Thymus (tissue), 14 donors: ENCODE results near the gene CFAP44. TPM values are rescaled to one million over a fixed set of nuclear protein-coding genes. Genes with fewer than 3 reads are reported as not detected.
A peak's percentile ranks its signal among the peaks of the same experiment; 100 is the strongest.
"Not testable (repeated sequence)": the region's sequence is repeated elsewhere in the genome, so short reads cannot be mapped to it uniquely, and the experiment has no call there.

ENCODE experiments used
- DNase-seq, 9 donors: peaks; one replicate each; pipeline ENCODE4 v3.0.0-alpha.2; 2013; ENCODE audit warnings: low spot score in 9 of 9, low read depth in 6 of 9, missing footprints in 1 of 9
- H3K27ac ChIP-seq, 2 donors: one replicate each; pipeline ENCODE4 v1.5.1; 2013; ENCODE audit warnings: control low read depth in 1 of 2, low read depth in 1 of 2, low read length in 1 of 2, mild to moderate bottlenecking in 1 of 2, moderate library complexity in 1 of 2
- H3K27me3 ChIP-seq, 2 donors: one replicate each; pipeline ENCODE4 v1.5.1; 2013; ENCODE audit warnings: low read length in 1 of 2; ENCODE audit not compliant: control insufficient read depth in 2 of 2, insufficient read depth in 1 of 2
- H3K36me3 ChIP-seq, 2 donors: one replicate each; pipeline ENCODE4 v1.5.1; 2013; ENCODE audit warnings: low read length in 1 of 2, mild to moderate bottlenecking in 1 of 2, moderate library complexity in 1 of 2; ENCODE audit not compliant: control insufficient read depth in 2 of 2, insufficient read depth in 2 of 2
- H3K4me1 ChIP-seq, 2 donors: one replicate each; pipeline ENCODE4 v1.5.1; 2013; ENCODE audit warnings: low read length in 2 of 2; ENCODE audit not compliant: control insufficient read depth in 2 of 2, insufficient read depth in 2 of 2
- H3K4me3 ChIP-seq, 2 donors: one replicate each; pipeline ENCODE4 v1.5.1; 2013; ENCODE audit warnings: low read length in 2 of 2, control low read depth in 1 of 2, mild to moderate bottlenecking in 1 of 2
- H3K9me3 ChIP-seq, 2 donors: one replicate each; pipeline ENCODE4 v1.5.1; 2013; ENCODE audit warnings: low read length in 1 of 2, mild to moderate bottlenecking in 1 of 2; ENCODE audit not compliant: control insufficient read depth in 2 of 2, insufficient read depth in 1 of 2
- WGBS: extraction: QIAGEN DNeasy Blood & Tissue Kit; methylation state at CpG from one replicate; pipeline ENCODE4 v1.1.7; 2013; 5-methylcytosine and 5-hydroxymethylcytosine counted together
- long read RNA-seq, 10 donors: transcript quantifications; one replicate each; lab custom pipeline, GENCODE V29; 2026
- polyA plus RNA-seq: library from polyadenylated mRNA; stranded (reverse); fragments of 200-250 nt; gene quantifications from one replicate; pipeline ENCODE4 v1.2.3, GENCODE V29; 2013
- total RNA-seq: library from RNA; stranded (reverse); fragments of 120-200 nt; gene quantifications from one replicate; pipeline ENCODE4 v1.2.4, GENCODE V29; 2013
- donor health status: healthy.

The CFAP44 gene, protein sequence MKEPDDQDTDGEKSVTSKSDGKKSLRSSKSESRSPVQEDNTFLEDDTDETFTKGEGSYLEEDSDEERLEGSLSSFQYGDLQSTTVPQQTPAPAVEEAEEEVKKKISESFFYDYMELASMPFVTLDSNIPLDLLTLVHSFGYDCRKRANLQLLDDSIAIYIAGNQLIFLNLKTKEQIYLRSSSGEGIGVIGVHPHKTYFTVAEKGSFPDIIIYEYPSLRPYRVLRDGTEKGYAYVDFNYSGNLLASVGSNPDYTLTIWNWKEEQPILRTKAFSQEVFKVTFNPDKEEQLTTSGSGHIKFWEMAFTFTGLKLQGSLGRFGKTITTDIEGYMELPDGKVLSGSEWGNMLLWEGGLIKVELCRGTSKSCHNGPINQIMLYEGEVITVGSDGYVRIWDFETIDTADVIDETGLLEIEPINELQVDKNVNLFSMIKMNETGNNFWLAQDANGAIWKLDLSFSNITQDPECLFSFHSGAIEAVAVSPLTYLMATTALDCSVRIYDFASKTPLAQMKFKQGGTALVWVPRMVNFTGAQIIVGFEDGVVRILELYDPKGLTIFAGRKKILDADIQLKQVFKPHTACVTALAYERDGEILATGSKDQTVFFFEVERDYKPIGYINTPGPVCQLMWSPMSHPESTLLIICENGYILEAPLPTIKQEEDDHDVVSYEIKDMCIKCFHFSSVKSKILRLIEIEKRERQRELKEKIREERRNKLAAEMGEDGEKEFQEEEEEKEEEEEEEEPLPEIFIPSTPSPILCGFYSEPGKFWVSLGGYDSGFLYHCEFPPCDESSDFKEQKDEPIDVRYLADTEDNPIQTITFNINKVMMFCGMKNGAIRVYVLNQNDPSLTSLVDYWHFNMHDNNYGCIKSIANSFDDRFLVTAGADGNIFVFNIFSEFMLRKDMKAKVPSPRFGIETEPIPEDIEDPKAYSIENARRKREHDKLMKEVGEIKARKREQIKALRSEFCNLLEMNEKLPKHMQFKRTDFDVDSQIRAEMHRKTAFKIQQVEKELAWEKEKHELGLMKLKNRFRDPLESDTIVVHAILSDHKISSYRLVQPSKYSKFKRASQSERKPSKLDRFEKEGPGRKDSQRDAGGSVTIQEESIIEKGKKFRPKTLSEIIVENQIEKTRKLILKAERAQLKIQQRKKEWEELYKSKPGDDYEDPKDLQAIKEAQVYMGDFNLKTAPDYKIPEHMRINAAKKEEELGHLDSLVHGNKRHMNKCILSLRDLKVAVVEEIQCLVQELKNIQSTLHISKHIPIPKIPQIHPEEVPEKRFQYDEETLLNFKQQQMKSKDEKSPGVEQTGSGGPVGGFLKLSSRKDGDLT (N-terminal part only)
- total RNA-seq, result 5.4 TPM
- 16.5 TPM for polyA plus RNA-seq
- long read RNA-seq, donor 1, result 0 reads
- long read RNA-seq, donor 2, result 0 reads
- long read RNA-seq, donor 3, result 0 reads
- long read RNA-seq, donor 4, result 0 reads
- long read RNA-seq, donor 5, result 0 reads
- long read RNA-seq, donor 6, result 0 reads
- long read RNA-seq, donor 7, result 0 reads
- long read RNA-seq, donor 8, partial matches to known transcripts, result 0 of 1 reads
- long read RNA-seq, donor 8, other reads (novel, unspliced or antisense), result 0 of 1 reads
- long read RNA-seq, donor 9, result 0 reads
- long read RNA-seq, donor 10, result 0 reads

DNA sequence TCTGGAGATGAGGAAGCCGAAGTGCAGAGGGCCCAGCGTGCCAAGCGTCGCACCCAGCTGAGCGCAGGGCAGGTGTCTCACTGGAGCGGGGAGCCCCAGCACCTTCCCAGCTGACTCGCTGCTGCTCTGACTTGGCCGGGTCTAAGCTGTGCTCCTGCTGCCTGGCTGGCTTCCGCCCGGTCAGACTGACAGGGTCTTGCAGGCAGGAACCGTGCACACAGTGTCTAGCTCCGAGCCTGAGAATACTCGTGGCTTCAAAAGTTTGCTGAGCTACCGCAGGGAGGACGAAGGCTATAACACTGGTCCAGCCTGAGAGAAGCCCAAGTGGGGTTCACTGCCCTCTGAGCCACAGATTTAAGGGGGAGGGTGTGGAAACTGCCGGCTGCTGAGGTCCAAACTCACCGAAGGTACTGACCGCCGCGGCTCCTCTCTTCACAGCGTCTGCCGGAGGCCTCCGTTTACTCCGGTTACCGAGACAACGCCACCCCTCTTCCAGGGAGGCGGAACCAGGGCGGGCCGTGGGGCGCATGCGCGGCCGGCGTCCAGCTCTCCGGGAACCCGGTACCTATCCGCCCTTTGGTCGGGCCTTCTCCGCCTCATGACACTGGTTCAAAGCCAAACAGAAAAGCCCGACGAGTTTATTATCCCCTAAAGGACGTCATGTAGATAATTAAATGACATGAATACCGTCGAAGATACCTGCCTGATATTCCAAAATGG is at the start of gene CFAP44:
Gene CFAP44 (minus strand): TSS at position 443 of the 720 bp plus-strand sequence. CDS start 7,829 bp downstream, outside the sequence.
- WGBS, result 58% methylated on average over 44 of the region's 44 CpGs
- Histone ChIP-seq H3K4me3 (peak within 1 kb of the TSS; percentile 36 to 39), H3K4me1 (peaks cover 0 to 3% of the 10 kb centered on the region in 2 donors), H3K27ac (no peak within 1 kb of the TSS), H3K36me3 (peaks cover 0 to 3% of the 10 kb centered on the region in 2 donors), H3K9me3 (no peaks in the 10 kb centered on the region), H3K27me3 (no peaks in the 10 kb centered on the region)
- DNase-seq, result peak; percentile 6 to 77 (median 52)

DNA sequence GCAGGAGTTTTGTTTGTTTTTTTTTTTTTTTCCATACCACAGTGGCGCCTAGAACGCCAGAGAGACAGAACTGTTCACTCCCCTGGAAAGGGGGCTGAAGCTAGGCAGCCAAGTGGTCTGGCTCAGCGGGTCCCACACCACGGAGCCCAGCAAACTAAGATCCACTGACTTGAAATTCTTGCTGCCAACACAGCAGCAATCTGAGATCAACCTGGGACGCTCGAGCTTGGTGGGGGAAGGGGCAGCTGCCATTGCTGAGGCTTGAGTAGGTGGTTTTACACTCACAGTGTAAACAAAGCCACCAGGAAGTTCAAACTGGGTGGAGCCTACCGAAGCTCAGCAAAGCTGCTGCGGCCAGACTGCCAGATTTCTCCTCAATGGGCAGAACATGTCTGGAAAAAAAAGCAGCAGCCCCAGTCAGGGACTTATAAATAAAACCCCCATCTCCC is 43.9 kb upstream of the CFAP44 start:
- H3K27ac ChIP-seq, result no peak overlapping the region
- DNase-seq, result peak in 1 of 9 donors; percentile 24
- no peaks in the 10 kb centered on the region for H3K9me3 ChIP-seq
- peaks cover 8 to 16% of the 10 kb centered on the region in 2 donors for H3K36me3 ChIP-seq
- H3K4me3 ChIP-seq, result no peak overlapping the region
- peaks cover 0 to 3% of the 10 kb centered on the region in 2 donors for H3K4me1 ChIP-seq
- WGBS, result 93% methylated on average over 8 of the region's 8 CpGs
- no peaks in the 10 kb centered on the region for H3K27me3 ChIP-seq

DNA sequence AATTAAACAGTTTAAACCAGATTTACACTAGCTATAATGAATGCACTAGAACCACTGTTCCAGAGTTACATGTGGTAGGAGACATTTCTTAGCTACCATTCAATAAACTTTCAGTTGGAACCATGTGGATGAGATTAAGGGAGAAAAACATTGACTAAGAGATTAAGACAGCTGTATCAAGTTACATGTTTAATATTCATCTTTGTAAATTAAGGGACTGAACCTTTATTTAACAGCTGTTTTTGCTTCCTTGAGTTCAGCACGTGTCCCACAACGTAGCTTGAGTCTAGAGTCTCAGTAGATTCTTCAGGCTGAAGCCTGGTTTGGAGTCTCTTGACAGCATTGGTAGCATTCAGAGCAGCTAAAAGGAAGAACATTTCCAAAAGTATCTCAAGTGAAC is 27.2 kb upstream of the CFAP44 start:
- Histone ChIP-seq H3K27ac (no peak overlapping the region), H3K9me3 (peaks cover 0 to 7% of the 10 kb centered on the region in 2 donors), H3K4me1 (no peaks in the 10 kb centered on the region), H3K36me3 (peaks cover 6 to 12% of the 10 kb centered on the region in 2 donors), H3K27me3 (no peaks in the 10 kb centered on the region), H3K4me3 (no peak overlapping the region)
- WGBS, result 97% methylated on average over 2 of the region's 2 CpGs
- DNase-seq, result no peak

DNA sequence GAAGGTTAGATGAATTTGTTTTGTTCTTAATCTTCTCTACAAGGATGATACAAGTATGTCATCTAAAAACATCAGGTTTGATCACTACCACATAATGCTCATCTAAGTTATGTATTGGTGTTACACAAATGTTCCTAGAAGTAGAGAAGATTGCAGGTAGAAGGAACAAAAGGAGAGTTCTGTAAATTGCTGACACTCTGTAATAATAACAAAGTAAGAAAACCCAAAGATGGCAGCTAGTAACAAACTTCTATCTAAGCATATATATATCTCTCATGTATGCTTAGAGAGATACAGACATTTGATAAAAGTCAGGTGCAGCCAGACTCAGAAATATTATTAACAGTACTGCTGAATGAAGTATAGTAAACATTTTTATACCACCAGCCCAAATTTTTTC is 20.2 kb upstream of the CFAP44 start:
- Histone ChIP-seq H3K4me3 (no peak overlapping the region), H3K27me3 (no peaks in the 10 kb centered on the region), H3K27ac (no peak overlapping the region), H3K36me3 (peaks cover 10 to 29% of the 10 kb centered on the region in 2 donors), H3K9me3 (peaks cover 0 to 3% of the 10 kb centered on the region in 2 donors), H3K4me1 (no peaks in the 10 kb centered on the region)
- DNase-seq, result no peak

DNA sequence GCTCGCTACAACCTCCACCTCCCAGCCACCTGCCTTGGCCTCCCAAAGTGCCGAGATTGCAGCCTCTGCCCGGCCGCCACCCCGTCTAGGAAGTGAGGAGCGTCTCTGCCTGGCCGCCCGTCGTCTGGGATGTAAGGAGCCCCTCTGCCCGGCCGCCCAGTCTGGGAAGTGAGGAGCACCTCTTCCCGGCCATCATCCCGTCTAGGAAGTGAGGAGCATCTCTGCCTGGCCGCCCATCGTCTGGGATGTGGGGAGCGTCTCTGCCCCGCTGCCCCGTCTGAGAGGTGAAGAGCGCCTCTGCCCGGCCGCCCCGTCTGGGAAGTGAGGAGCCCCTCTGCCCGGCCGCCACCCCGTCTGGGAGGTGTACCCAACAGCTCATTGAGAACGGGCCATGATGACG is 17.3 kb upstream of the CFAP44 start:
- not testable (repeated sequence) for H3K4me1 ChIP-seq, H3K27me3 ChIP-seq, H3K9me3 ChIP-seq, DNase-seq, H3K27ac ChIP-seq, H3K4me3 ChIP-seq
- H3K36me3 ChIP-seq, result peaks cover 7 to 29% of the 10 kb centered on the region in 2 donors
- WGBS, result 98% methylated on average over 23 of the region's 27 CpGs

DNA sequence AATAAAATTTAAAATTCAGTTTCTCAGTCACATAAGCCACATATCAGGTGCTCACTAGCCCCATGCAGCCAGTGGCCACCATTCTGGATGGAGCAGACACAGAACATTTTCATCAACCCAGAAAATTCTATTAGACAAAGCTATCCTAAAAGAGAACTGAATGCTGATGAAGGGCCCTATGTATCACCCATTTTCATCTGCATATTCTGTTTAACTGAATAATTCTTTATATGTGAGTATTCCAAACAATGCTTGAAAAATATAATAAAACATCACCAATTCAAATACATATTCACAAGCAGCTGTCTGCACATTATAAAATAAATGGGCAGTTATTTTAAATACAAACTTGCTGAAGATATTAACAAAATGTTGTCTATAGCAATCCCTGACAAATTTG is 14.2 kb upstream of the CFAP44 start:
- no peak for DNase-seq
- Histone ChIP-seq H3K4me3 (no peak overlapping the region), H3K27me3 (no peaks in the 10 kb centered on the region), H3K27ac (no peak overlapping the region), H3K36me3 (peaks cover 18 to 32% of the 10 kb centered on the region in 2 donors), H3K4me1 (no peaks in the 10 kb centered on the region), H3K9me3 (no peaks in the 10 kb centered on the region)

DNA sequence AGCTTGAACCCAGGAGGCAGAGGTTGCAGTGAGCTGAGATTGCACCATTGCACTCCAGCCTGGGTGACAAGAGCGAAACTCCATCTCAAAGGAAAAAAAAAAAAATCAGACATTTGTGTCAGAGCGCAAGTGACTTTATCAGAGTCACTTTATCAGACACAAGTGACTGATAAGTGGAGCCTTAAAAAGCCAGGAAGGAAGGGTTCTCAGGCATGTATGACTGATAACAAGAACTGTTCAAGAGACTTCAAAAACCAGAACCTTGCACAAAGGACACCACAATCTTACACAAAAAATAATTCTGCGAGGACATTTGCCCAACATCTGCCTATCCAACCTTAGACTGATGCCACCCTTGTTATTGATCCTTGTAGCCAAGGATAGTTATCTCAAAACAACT is 13.3 kb upstream of the CFAP44 start:
- peaks cover 16 to 26% of the 10 kb centered on the region in 2 donors for H3K36me3 ChIP-seq
- H3K9me3 ChIP-seq, result no peaks in the 10 kb centered on the region
- no peak for DNase-seq
- H3K27ac ChIP-seq, result no peak overlapping the region
- H3K27me3 ChIP-seq, result no peaks in the 10 kb centered on the region
- H3K4me3 ChIP-seq, result no peak overlapping the region
- 96% methylated on average over 3 of the region's 3 CpGs for WGBS
- H3K4me1 ChIP-seq, result no peaks in the 10 kb centered on the region

DNA sequence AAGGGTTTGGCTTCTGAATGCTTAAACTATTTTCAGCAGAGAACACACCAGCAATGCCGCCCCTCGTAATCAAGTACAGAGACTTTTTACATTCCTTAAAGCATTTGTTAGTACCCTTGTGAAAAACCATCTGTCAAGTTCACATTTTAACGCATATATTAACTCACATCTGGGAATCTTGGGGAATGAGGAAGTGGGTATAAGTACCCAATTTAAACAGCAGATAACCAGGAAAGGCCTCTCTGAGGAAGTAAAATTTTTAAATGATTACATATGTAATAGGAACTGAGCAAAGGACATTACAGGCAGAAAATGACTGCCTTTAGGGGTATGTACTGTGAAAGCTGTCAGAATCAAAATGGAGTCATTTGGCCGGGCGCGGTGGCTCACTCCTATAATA is 12.8 kb upstream of the CFAP44 start:
- no peaks in the 10 kb centered on the region for H3K9me3 ChIP-seq

More for the DNA sequence above, 12.8 kb upstream of the CFAP44 start:
- Histone ChIP-seq H3K27me3 (no peaks in the 10 kb centered on the region), H3K4me1 (no peaks in the 10 kb centered on the region), H3K36me3 (peaks cover 16 to 26% of the 10 kb centered on the region in 2 donors), H3K4me3 (no peak overlapping the region), H3K27ac (no peak overlapping the region)
- 94% methylated on average over 6 of the region's 6 CpGs for WGBS
- DNase-seq, result no peak
